Measurements from ENCODE around the gene SLC17A9. TPM values are rescaled to one million over a fixed set of nuclear protein-coding genes. Genes with fewer than 3 reads are reported as not detected.
"Not testable (repeated sequence)": the region's sequence is repeated elsewhere in the genome, so short reads cannot be mapped to it uniquely, and the experiment has no call there.

The SLC17A9 gene
- total RNA-seq, 3 donors from 2014 or later: 6.8 to 16.1 (median 13.3) TPM

DNA sequence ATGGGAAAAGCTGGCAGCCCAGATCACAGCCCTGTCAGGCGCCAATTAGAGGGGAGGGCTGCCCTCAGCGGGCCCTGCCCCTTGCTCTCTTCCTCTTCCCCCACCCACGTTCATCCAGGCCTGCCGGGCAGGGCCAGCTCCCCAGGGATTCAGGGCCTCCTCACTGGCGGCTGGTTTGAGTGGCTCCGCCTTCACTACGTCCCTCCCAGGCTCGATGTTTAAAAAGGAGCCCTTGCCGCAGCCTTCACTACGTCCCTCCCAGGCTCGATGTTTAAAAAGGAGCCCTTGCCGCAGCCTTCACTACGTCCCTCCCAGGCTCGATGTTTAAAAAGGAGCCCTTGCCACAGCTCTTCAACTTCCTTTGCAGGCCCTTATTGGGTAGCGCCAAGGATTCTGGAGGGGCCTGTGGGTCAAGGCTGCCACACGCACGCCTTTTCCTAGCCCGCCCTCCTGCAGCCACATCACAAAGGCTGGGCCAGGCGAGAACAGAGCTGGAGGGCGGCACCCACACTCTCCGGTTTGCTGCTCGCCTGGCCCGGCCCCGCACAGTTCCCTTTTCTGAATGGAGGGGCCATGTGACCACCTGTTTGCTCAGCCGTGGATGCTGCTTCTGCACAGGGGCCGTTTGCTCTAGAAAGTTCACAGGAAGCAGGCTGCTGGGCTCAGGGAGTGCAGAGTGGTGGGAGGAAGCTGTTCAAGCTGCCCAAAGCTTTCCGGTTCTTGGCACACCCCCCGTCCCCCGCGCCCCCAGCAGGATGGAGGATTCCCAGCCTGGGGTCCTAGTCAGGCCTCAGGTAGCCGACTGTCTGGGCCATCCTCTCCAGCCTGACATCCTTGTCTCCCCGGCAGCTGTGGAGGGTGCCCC is 1.6 kb downstream of the SLC17A9 start:
- Mint-ChIP-seq H3K4me1 (ENCODE audit: low read depth) (peaks cover 25% of the 10 kb centered on the region), H3K9me3 (no peaks in the 10 kb centered on the region), H3K4me3 (peak overlapping the region; percentile 73), H3K36me3 (ENCODE audit: insufficient read depth) (peaks cover 10% of the 10 kb centered on the region), H3K27me3 (ENCODE audit: low read depth) (no peaks in the 10 kb centered on the region)
- DNase-seq: peak; percentile 29
- peak; percentile 74 to 78 for ATAC-seq

DNA sequence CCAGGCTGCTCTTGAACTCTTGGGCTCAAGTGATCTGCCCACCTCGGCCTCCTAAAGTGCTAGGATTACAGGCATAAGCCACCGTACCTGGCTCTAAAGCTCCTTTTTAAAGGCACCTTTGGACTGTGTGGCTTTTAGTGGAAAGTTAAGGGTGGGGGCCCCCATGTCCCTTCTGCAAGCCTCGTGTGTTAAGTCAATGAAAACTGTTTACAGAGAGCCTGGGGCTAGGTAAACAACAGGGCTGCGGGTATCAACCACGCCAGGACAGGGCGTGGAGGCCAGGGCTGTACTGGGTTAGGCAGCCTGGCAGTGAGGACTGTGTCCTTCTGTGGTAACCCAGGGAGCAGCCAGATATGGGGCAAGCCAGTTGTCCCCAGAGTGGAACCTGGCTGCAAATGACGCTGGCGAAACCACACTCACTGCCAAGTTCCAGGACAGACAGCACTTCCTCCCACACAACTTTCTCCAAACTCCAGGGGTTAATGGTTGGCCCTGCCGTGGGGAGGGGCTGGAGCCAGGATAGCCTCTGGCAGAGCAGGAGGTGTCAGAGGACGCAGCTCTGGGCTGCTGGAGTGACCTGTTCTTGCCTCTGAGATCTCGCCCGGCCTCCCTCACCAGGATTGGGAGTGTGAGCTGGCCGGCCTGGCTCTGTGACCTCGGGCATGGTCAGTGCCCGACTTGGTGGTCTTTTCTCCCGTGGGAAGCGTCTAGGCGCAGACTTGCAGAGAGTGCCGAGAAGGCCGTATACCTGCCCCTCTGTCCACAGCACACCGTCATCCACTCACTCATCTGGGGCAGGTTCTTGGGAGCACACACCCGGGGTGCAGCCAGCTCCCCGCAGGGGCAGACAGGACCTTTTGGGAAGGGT is 3.2 kb downstream of the SLC17A9 start:
- Mint-ChIP-seq H3K36me3 (ENCODE audit: insufficient read depth) (no peaks in the 10 kb centered on the region), H3K4me1 (ENCODE audit: low read depth) (peaks cover 30% of the 10 kb centered on the region)
- no peak for DNase-seq

DNA sequence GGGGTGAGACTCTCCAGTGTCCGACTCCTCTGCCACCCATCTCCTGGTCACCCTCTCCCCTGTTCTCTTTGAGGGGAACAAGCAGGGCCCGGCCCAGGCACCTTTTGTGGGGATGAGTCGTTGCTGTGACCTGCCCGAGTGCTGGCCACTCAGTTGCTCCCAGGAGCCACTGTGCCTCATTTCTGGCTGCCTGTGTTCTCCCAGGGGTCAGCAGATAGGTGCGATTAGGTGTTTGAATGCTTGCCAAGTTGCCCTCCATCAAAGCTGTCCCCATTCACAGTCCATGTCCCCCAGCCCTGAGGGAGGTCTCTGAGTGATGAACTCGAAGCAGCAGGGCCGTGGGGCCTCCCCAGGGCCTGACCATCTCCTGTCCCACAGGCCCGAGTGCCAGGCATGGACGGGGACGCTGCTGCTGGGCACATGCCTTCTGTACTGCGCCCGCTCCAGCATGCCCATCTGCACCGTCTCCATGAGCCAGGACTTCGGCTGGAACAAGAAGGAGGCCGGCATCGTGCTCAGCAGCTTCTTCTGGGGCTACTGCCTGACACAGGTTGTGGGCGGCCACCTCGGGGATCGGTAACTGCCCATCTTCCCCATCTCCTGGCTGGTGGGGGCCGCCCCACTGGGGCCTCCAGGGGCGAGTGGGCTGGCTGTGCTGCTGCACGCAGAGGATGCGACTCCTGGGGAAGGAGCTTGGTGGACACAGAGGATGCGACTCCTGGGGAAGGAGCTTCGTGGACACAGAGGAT is 4.1 kb downstream of the SLC17A9 start:
- no peaks in the 10 kb centered on the region for H3K36me3 Mint-ChIP-seq (ENCODE audit: insufficient read depth)
- no peak for DNase-seq
- no peaks in the 10 kb centered on the region for H3K27me3 Mint-ChIP-seq (ENCODE audit: low read depth)
- no peak for ATAC-seq
- H3K4me3 Mint-ChIP-seq: no peak overlapping the region
- no peaks in the 10 kb centered on the region for H3K9me3 Mint-ChIP-seq
- H3K4me1 Mint-ChIP-seq (ENCODE audit: low read depth): peaks cover 30% of the 10 kb centered on the region

More for the DNA sequence above, 3.2 kb downstream of the SLC17A9 start:
- no peaks in the 10 kb centered on the region for H3K9me3 Mint-ChIP-seq
- H3K4me3 Mint-ChIP-seq: no peak overlapping the region
- no peak for ATAC-seq
- H3K27me3 Mint-ChIP-seq (ENCODE audit: low read depth): no peaks in the 10 kb centered on the region

DNA sequence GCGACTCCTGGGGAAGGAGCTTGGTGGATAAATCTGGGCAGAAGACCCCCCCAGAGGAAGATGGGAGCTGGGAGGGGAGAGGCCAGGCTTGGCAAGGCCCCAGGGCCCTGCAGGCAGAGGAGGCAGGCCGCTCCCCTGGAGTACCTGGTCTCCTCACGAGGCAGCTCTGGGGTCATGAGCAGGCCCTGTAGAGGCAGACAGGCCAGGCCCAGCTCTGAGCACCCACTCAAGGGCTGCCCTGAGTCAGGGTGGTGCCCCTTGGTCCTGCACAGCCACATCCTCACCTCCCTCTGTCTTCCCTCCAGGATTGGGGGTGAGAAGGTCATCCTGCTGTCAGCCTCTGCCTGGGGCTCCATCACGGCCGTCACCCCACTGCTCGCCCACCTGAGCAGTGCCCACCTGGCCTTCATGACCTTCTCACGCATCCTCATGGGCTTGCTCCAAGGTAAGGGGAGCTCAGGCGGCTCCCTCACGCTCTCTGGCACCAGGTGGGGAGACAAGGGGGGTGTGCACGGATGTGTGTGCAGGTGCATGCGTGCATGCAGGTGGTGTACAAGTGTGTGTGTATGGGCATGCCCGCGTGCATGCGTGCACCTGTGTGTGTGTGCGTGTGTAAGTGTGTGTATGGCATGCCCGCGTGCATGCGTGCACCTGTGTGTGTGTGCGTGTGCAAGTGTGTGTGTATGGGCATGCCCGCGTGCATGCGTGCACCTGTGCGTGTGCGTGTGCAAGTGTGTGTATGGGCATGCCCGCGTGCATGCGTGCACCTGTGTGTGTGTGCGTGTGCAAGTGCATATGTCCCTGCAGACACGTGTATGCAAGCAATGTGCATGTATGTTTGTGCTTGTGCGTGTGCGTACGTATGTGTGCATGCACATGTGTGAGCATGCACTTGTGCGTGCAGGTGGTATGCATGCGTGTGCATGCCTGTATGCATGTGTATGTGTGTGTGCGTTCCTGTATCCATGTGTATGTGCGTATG is 4.9 kb downstream of the SLC17A9 start:
- DNase-seq (no peak), ATAC-seq (no peak)
- no peaks in the 10 kb centered on the region for H3K36me3 Mint-ChIP-seq (ENCODE audit: insufficient read depth)
- H3K4me1 Mint-ChIP-seq (ENCODE audit: low read depth): peaks cover 24% of the 10 kb centered on the region
- no peaks in the 10 kb centered on the region for H3K9me3 Mint-ChIP-seq
- no peaks in the 10 kb centered on the region for H3K27me3 Mint-ChIP-seq (ENCODE audit: low read depth)
- H3K4me3 Mint-ChIP-seq: no peak overlapping the region

DNA sequence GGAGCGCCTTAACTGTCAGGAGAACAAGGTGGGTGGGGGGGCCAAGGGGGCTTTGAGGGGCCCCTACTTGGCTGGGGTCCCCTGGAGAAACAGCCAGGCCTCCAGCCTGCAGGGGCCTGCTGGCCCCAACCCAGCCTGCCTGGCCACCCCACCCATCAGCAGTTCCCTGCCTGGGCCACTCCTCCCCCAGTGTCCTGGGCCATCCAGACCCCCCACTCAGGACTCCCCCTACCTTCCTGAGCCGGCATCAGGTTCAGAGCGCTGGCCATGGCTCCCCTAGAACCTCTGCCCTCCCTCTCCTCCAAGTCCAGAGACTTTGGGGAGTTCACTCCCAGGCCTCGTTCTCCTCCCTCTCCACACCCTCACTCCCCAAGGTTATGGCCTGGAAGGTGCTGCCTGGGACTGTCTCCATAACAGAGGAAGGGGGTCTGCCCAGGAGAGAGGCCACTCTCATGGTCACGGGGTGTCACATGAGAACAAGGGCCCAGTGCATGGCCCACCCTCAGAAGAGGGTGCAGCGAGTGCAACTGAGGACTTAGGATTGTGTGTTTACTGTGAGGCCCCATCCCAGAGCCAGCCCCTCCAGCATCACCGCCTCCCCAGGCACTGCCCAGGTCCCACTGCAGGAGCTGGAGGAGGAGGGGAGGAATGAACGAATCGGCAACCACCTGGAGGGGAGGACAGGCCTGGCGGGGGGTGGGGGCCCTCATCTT is 6.0 kb downstream of the SLC17A9 start:
- no peaks in the 10 kb centered on the region for H3K27me3 Mint-ChIP-seq (ENCODE audit: low read depth)
- no peak for DNase-seq
- no peak overlapping the region for H3K4me3 Mint-ChIP-seq
- ATAC-seq: no peak
- no peaks in the 10 kb centered on the region for H3K9me3 Mint-ChIP-seq
- H3K36me3 Mint-ChIP-seq (ENCODE audit: insufficient read depth): no peaks in the 10 kb centered on the region
- peaks cover 18% of the 10 kb centered on the region for H3K4me1 Mint-ChIP-seq (ENCODE audit: low read depth)

DNA sequence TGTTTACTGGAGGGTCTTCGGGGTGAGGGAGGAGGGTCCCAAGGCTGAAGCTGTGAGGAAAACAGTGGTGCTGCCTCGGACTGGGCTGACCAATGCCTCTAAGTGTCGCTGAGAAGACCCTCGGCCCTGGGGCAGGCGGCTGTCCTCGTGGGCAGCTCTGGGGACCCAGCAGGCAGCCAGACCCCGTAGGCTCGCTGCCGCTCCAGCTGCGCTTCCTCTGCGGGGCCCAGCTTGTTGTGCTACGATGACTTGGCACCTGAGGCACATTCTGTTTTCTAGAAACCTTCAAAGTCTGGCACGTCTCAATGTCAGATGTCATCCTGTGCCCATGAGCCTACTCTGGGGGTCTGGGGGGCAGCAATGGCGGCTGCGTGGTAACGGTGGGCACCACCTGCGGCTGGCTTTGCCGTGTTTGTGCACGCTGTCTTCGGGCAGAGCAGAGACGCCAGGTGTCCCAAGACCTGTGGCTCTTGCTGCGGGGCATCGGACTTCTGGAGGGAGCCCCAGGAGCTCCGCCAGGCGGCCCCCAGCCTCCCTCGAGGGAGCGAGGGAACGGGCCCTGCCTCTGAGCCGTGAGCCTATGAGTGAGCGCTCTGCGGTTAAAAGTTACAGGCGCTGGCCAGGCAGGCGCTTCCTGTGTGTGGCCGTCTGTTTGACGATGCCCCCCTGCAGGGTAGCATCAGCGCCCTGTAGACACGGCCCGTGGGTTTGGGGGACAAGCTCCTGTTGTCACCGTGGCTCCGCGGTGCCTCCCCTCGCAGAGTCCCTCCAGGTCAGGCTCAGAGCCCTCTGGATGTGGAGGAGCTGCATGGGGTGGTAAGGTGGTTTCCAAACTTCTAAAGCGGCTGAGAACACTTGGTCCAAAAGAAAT is 6.8 kb downstream of the SLC17A9 start:
- no peak for DNase-seq
- peak; percentile 32 to 35 for ATAC-seq
- no peak overlapping the region for H3K4me3 Mint-ChIP-seq
- no peaks in the 10 kb centered on the region for H3K36me3 Mint-ChIP-seq (ENCODE audit: insufficient read depth)
- no peaks in the 10 kb centered on the region for H3K9me3 Mint-ChIP-seq
- no peaks in the 10 kb centered on the region for H3K27me3 Mint-ChIP-seq (ENCODE audit: low read depth)
- peaks cover 10% of the 10 kb centered on the region for H3K4me1 Mint-ChIP-seq (ENCODE audit: low read depth)

DNA sequence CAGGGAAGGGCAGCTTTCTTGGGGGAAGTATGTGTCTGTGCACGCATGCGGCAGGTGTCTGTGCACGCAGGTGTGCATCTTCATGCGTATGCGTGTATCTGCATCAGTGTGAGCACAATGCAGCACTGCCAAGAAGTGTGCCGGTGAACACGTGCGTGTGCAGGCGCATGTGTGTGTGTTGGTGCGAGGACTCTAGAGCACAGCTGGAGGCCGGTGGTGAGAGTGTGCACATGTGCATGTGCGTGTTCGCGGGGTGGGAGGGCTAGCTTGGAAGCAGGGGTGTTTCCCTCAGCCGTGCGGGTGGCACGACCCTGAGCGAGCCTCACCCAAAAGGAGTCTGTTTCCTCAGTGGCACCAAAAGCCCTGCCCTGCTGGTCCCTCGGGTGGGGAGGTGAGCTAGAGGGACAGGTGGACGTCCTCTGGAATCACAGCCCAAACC is 7.5 kb downstream of the SLC17A9 start:
- H3K4me1 Mint-ChIP-seq (ENCODE audit: low read depth): peaks cover 6% of the 10 kb centered on the region
- no peaks in the 10 kb centered on the region for H3K9me3 Mint-ChIP-seq
- no peaks in the 10 kb centered on the region for H3K36me3 Mint-ChIP-seq (ENCODE audit: insufficient read depth)
- H3K27me3 Mint-ChIP-seq (ENCODE audit: low read depth): no peaks in the 10 kb centered on the region
- ATAC-seq: no peak
- H3K4me3 Mint-ChIP-seq: no peak overlapping the region
- DNase-seq: no peak

DNA sequence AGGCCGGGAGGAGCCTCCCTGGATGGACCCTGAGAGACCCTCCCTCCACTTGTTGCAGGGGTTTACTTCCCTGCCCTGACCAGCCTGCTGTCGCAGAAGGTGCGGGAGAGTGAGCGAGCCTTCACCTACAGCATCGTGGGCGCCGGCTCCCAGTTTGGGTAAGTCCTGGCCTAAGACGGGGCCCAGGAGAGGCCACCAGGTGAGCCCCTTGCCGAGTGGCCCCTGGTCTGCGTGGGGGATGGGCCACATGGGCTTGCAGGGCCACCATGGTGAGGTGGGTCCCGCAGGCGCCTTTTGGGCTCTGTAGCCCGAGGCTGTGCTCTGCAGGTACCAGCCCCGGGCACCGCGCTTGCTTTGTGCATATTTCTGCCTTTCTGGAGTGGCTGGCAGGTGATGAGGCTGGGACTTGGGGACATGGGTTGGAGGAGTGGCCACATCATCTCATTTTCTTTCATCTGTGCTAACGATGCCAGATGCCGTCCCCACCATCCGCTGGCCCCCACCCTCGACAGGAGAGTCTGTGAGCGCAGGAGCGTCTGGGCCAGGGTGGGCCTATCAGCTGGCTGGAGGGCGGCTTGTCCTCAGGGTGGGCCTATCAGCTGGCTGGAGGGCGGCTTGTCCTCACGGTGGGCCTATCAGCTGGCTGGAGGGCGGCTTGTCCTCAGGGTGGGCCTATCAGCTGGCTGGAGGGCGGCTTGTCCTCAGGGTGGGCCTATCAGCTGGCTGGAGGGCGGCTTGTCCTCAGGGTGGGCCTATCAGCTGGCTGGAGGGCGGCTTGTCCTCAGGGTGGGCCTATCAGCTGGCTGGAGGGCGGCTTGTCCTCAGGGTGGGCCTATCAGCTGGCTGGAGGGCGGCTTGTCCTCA is 8.2 kb downstream of the SLC17A9 start:
- H3K27me3 Mint-ChIP-seq (ENCODE audit: low read depth); H3K4me3 Mint-ChIP-seq; ATAC-seq; H3K36me3 Mint-ChIP-seq (ENCODE audit: insufficient read depth); DNase-seq; H3K4me1 Mint-ChIP-seq (ENCODE audit: low read depth); H3K9me3 Mint-ChIP-seq: not testable (repeated sequence)

DNA sequence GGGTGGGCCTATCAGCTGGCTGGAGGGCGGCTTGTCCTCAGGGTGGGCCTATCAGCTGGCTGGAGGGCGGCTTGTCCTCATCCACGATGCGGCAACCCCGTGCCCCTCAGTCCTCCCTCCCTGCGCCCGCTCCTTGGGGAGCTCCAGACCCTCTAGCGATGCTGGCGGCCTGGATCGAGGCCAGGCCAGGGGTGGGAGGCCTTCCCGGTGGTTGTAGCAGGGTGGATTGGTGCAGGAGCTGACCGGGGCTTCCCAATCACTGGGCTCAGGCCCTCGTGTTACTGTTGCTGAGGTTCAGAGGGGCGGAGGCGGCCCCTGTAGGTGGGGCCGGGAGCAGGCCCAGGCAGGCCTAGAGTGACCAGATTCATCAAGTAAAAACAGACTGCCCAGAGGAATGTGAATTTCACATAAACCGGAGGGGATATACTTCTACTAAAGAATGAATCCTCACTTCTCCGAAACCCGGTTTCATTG is 8.8 kb downstream of the SLC17A9 start:
- no peaks in the 10 kb centered on the region for H3K27me3 Mint-ChIP-seq (ENCODE audit: low read depth)
- ATAC-seq: no peak
- no peaks in the 10 kb centered on the region for H3K36me3 Mint-ChIP-seq (ENCODE audit: insufficient read depth)
- no peak for DNase-seq
- H3K9me3 Mint-ChIP-seq: no peaks in the 10 kb centered on the region
- peaks cover 6% of the 10 kb centered on the region for H3K4me1 Mint-ChIP-seq (ENCODE audit: low read depth)
- H3K4me3 Mint-ChIP-seq: no peak overlapping the region

DNA sequence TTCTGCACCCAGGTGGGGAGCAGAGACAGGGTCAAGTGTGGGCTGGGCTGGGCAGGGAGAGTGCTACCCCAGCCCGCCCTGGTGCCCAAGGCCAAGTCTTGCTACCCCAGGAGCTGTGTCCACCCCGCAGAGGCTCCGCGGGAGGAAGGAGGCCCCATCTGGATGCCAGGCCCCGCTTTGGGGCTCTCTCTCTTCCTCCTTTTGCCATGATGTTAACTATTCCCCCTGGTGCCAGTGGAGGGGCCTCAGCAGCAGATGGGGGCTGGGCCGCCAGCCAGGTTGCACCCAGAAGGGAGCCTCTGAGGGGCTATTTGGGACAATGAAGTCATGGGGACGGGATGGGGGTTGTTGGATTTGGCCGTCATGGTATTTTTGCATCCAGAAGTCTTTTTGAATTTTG is 9.3 kb downstream of the SLC17A9 start:
- Mint-ChIP-seq H3K4me1 (ENCODE audit: low read depth) (peaks cover 6% of the 10 kb centered on the region), H3K36me3 (ENCODE audit: insufficient read depth) (no peaks in the 10 kb centered on the region), H3K9me3 (no peaks in the 10 kb centered on the region), H3K4me3 (no peak overlapping the region), H3K27me3 (ENCODE audit: low read depth) (no peaks in the 10 kb centered on the region)
- DNase-seq (no peak), ATAC-seq (no peak)

DNA sequence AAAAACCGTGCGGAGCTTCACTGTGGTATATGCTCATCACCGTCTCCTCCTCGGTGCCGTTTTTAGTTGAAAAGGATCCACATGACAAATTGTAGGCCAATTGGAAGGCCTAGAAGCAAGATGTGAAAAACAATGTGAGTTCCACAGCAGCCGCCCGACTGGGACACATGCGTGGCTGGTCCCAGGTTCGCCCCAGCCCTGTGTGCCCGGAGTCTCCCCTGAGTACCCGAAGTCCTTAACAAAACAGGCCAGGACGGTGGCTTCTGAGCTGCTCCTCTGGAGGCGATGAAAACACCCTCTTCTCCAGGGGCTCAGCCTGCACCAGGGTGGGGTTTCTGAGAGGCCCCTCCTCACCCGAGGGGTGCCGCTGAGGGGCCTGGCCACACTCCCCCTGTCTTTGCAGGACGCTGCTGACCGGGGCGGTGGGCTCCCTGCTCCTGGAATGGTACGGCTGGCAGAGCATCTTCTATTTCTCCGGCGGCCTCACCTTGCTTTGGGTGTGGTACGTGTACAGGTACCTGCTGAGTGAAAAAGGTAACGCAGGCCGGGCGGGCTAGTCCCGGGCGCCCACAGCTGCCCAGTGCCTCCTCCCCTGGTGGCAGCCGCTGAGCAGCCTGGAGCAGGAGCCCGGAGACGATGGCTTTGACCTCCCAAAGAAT is 9.8 kb downstream of the SLC17A9 start:
- Mint-ChIP-seq H3K4me1 (ENCODE audit: low read depth) (peaks cover 6% of the 10 kb centered on the region), H3K4me3 (no peak overlapping the region), H3K9me3 (no peaks in the 10 kb centered on the region), H3K36me3 (ENCODE audit: insufficient read depth) (no peaks in the 10 kb centered on the region), H3K27me3 (ENCODE audit: low read depth) (no peaks in the 10 kb centered on the region)
- ATAC-seq (no peak), DNase-seq (no peak)
